ENCODE results near the gene MAN2B2.

GRCh38 chr4:6655924-6656323 is 80.9 kb downstream of the MAN2B2 start:
- TF ChIP-seq CTCF (IDR thresholded peaks at IDR 0.05; ENCODE audit: insufficient read depth, low read depth, low read length) (no peak), EZH2 (IDR thresholded peaks at IDR 0.05; ENCODE audit: insufficient read depth, low read length) (no peak)

Measured in astrocyte (in vitro differentiated cells and primary cell).